GM10266 (cell line): ENCODE measurements around the gene MLH1.

Source experiments
- DNase-seq: peaks from one replicate; pipeline ENCODE4 v3.0.0; 2012; ENCODE audit errors: extremely low spot score
- TF ChIP-seq, protein P1 (sequence below): IDR thresholded peaks from 2 replicates; pipeline ENCODE4 v1.5.1; 2012; ENCODE audit warnings: mild to moderate bottlenecking, low read depth; ENCODE audit not compliant: control insufficient read depth, insufficient read depth; ENCODE audit errors: missing control alignments

Gene MLH1

DNA sequence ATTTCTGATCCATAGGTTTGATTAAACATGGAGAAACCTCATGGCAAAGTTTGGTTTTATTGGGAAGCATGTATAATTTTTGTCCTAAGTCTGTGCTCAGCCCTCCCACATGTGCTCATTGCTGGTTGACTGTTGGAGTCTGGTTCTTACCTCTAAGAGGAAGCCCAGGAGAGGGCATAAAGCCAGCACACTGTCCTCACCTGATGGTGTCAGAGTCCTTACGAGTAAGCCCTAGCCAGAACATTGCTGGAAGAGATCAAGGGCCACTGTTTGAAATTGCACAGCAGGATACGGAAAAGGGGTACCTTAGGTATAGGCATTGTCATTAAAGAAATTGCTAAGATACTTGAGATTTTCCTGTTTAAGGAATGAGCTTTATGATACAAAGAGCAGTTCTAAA, 21.3 kb downstream of the MLH1 start:
- TF ChIP-seq, protein P1, sequence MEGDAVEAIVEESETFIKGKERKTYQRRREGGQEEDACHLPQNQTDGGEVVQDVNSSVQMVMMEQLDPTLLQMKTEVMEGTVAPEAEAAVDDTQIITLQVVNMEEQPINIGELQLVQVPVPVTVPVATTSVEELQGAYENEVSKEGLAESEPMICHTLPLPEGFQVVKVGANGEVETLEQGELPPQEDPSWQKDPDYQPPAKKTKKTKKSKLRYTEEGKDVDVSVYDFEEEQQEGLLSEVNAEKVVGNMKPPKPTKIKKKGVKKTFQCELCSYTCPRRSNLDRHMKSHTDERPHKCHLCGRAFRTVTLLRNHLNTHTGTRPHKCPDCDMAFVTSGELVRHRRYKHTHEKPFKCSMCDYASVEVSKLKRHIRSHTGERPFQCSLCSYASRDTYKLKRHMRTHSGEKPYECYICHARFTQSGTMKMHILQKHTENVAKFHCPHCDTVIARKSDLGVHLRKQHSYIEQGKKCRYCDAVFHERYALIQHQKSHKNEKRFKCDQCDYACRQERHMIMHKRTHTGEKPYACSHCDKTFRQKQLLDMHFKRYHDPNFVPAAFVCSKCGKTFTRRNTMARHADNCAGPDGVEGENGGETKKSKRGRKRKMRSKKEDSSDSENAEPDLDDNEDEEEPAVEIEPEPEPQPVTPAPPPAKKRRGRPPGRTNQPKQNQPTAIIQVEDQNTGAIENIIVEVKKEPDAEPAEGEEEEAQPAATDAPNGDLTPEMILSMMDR: no peak
- DNase-seq: no peak

DNA sequence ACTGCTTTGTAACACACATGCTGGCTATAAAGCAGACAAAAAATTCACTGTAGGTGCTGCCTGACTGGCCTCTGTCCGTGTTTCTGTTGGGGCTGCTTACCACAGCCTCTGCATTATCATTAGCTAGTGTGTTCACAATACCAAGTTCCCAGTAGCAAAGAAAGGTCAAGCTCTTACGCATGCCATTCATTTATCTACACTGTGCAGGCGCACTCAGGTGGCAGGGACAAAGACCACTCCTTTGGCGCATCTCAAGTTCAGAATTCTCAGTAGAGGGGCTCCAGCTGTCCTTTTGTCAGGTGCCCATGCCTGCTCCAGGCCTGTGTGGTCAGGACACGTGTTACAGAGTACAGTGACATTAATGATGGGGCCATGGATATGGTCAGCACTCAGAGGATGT, 22.3 kb downstream of the MLH1 start:
- TF ChIP-seq, protein P1: no peak
- DNase-seq: no peak

DNA sequence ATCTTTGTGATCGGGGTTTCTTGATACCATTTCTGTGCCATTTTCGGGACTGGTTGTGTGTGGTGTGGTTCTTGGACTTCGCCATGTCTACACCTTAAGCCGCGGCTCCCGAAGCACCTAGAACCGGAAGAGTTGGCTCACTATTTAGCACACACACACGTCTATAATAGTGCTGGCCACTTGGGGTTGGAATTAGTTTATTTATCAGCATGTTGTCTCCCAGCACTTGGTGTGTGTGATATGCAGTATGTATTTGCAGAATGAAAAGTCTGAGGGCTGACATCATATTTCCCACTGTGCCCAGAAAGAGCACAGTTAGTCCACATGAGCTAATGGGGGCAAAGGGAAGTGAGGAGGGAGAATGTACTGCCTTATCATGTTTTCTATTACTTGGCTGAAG, 23.6 kb downstream of the MLH1 start:
- no peak for DNase-seq
- TF ChIP-seq, protein P1: no peak

DNA sequence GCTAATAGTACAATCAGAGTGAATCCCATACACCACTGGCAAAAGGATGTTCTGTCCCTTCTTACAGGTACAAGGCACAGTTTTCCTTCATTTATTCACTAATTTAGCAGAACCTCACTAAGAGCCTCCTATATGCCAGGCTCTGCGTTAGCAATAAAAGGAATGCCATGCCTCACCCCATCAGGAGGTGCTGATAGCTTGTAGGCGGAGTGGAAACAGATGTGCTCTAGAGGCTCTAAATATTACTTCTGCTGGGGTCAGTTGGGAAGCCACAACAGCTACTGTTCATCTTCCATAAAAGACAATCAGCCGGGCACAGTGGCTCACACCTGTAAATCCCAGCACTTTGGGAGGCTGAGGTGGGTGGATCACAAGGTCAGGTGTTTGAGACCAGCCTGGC, 24.4 kb downstream of the MLH1 start:
- no peak for DNase-seq

DNA sequence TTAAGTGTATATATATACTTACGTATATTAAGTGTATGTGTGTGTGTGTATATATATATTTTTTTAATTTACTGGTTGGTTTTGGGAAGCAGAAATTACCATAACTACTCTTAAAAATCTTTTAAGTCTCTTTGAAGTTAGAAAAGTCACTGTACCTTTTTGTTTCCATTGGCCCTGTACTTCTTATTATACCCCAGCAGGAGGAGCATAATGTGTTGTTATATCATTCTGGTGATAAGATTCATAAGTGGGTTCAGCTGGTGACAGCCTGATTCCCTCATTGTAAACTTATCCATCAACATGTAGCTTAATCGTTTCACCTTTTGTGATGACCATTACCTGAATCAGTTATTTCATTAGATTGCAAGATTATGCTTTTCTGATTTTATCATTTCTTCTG, 30.8 kb downstream of the MLH1 start:
- TF ChIP-seq, protein P1: peak; percentile 45
- peak; percentile 13 for DNase-seq

More for the DNA sequence above, 24.4 kb downstream of the MLH1 start:
- TF ChIP-seq, protein P1: no peak

DNA sequence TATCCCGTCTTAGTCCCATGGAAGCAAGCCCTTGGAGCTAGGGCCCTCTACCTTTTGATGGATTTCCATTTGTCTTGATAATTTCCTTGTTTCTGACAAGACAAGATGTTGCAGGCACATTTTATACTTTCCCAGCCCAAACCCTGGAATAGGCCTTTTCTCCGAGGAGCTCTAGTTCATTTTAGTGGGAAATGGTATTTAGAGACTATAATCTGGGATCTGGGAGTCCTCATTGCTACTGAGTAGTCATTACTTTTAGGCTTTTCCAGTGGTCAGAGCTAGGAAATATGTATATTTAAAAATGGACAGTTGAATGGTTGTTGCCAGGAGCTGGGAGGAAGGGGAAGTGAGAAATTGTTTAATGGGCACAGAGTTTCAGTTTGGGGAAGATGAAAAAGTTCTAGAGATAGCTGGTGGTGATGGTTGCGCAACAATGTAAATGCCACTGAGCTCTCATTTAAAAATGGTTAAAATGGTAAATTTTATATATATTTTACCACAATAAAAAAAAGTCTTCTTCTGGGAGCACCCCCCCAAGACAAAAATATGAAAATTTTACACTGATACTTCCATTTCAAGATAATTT, 31.6 kb downstream of the MLH1 start:
- no peak for DNase-seq
- TF ChIP-seq, protein P1: no peak

DNA sequence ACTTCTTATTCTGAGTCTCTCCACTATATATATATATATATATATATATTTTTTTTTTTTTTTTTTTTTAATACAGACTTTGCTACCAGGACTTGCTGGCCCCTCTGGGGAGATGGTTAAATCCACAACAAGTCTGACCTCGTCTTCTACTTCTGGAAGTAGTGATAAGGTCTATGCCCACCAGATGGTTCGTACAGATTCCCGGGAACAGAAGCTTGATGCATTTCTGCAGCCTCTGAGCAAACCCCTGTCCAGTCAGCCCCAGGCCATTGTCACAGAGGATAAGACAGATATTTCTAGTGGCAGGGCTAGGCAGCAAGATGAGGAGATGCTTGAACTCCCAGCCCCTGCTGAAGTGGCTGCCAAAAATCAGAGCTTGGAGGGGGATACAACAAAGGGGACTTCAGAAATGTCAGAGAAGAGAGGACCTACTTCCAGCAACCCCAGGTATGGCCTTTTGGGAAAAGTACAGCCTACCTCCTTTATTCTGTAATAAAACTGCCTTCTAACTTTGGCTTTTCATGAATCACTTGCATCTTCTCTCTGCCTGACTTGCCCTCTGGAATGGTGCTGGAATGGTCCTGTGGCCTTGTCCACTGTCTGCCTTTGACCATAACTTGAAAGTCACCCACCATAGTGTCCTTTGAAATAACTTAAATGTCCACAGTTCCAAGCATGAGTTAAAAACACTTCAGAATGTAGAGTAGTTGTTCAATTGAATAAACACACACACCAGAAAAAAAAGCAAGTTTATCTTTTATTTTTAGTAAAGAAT, 32.4 kb downstream of the MLH1 start:
- TF ChIP-seq, protein P1: no peak
- DNase-seq: no peak
